ENCODE data around the gene PABPN1L.
"Not testable (repeated sequence)": the region's sequence is repeated elsewhere in the genome, so short reads cannot be mapped to it uniquely, and the experiment has no call there.

PABPN1L gene

GRCh38 chr16:88824256-88825077, 42.0 kb downstream of the PABPN1L start:
- no peak for DNase-seq

GRCh38 chr16:88823646-88824045, 42.8 kb downstream of the PABPN1L start:
- not testable (repeated sequence) for DNase-seq

GRCh38 chr16:88822281-88823040, 44.0 kb downstream of the PABPN1L start:
- no peak for DNase-seq

- DNase-seq: no peak
These were observed 45.2 kb downstream of the PABPN1L start for GRCh38 chr16:88821168-88821850.

- no peak for DNase-seq
These were observed 46.0 kb downstream of the PABPN1L start for GRCh38 chr16:88820385-88821025.

- no peak for DNase-seq
These were observed 47.3 kb downstream of the PABPN1L start for GRCh38 chr16:88819126-88819525.

- no peak for DNase-seq
These were observed 47.9 kb downstream of the PABPN1L start for GRCh38 chr16:88818575-88818874.

GRCh38 chr16:88817785-88818574, 48.5 kb downstream of the PABPN1L start:
- DNase-seq: no peak

- DNase-seq: no peak
These were observed 49.5 kb downstream of the PABPN1L start for GRCh38 chr16:88816736-88817535.

- DNase-seq: peak; percentile 71
These were observed 50.4 kb downstream of the PABPN1L start for GRCh38 chr16:88815901-88816589.

GRCh38 chr16:88815227-88815626, 51.2 kb downstream of the PABPN1L start:
- no peak for DNase-seq

GRCh38 chr16:88814144-88814502, 52.3 kb downstream of the PABPN1L start:
- no peak for DNase-seq
